Vagina (tissue), 2 donors: ENCODE measurements around the gene PDE8A. TPM values are rescaled to one million over a fixed set of nuclear protein-coding genes. Genes with fewer than 3 reads are reported as not detected.

Source experiments
- DNase-seq, 2 donors: peaks; one replicate each; pipeline ENCODE4 v3.0.0-alpha.2; 2017; ENCODE audit errors: extremely low spot score in 2 of 2
- H3K27ac ChIP-seq: fragments of 200-600 bp; sonication (generic); one replicate; pipeline ENCODE4 v1.5.1; 2019
- H3K27me3 ChIP-seq: fragments of 200-600 bp; sonication (generic); one replicate; pipeline ENCODE4 v1.5.1; 2019
- H3K36me3 ChIP-seq, 2 donors: fragments of 200-600 bp; sonication (generic); one replicate each; pipeline ENCODE4 v1.5.1; 2017 to 2019
- H3K4me1 ChIP-seq: fragments of 200-600 bp; sonication (generic); one replicate; pipeline ENCODE4 v1.5.1; 2019
- H3K4me3 ChIP-seq, 2 donors: fragments of 200-600 bp; sonication (generic); 1 replicate in 1 of 2; 2 replicates in 1 of 2; pipeline ENCODE4 v1.5.1; 2016 to 2019
- H3K9me3 ChIP-seq: fragments of 200-600 bp; sonication (generic); one replicate; pipeline ENCODE4 v1.5.1; 2019
- POLR2A ChIP-seq, 2 donors: fragments of 450-650 bp; IDR thresholded peaks; one replicate each; pipeline ENCODE4 v1.6.1; 2017; ENCODE audit warnings: antibody characterized with exemption in 2 of 2, mild to moderate bottlenecking in 2 of 2, moderate library complexity in 2 of 2
- POLR2AphosphoS5 ChIP-seq, 2 donors: sonication (generic); formaldehyde crosslinking; IDR thresholded peaks; one replicate each; pipeline ENCODE4 v1.9.0; 2017; ENCODE audit warnings: antibody characterized with exemption in 2 of 2, mild to moderate bottlenecking in 2 of 2, low read depth in 1 of 2; ENCODE audit not compliant: insufficient read depth in 1 of 2
- intact Hi-C: fragments of 100-400 bp; cut with DNase I; formaldehyde crosslinking; loops from one replicate; pipeline ENCODE4 v1.15.1; 2023
- total RNA-seq: library from RNA; depleted of rRNA; stranded (reverse); fragments of >200 nt; gene quantifications from one replicate; pipeline ENCODE4 v1.2.3, GENCODE V29; 2016
- TF ChIP-seq, protein P1 (sequence below), 3 experiments: fragments of 450-650 bp in 2 of 3; fragments of 200-600 bp in 1 of 3; sonication (generic) in 1 of 3; IDR thresholded peaks; one replicate each; pipeline ENCODE4 v1.5.1; 2017 to 2019; ENCODE audit warnings: antibody characterized with exemption in 3 of 3, mild to moderate bottlenecking in 2 of 3, moderate library complexity in 2 of 3

PDE8A gene
- total RNA-seq, 1 donor from 2014 or later = 33.9 TPM

DNA sequence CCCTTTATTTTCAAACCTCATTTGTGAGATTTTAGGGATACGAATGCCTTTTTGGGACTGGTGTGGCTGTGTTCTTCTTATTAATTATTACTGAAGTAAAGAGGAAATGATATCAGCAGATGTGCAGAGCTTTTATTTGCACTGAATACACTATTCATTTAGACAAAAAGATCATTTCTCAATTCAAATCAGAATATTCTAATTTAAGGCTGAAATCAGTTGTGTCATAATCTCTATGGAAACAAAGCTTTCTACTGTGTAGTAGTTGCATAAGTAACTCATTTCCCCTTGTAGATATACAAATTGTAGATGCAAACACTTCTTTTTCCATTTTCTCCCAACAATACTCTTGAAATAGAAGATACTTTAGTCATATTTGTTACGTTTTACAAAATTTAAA lies 56.0 kb downstream of the PDE8A start:
- intact Hi-C loops = no loop called here
- no peak for DNase-seq
- TF ChIP-seq, protein P1, sequence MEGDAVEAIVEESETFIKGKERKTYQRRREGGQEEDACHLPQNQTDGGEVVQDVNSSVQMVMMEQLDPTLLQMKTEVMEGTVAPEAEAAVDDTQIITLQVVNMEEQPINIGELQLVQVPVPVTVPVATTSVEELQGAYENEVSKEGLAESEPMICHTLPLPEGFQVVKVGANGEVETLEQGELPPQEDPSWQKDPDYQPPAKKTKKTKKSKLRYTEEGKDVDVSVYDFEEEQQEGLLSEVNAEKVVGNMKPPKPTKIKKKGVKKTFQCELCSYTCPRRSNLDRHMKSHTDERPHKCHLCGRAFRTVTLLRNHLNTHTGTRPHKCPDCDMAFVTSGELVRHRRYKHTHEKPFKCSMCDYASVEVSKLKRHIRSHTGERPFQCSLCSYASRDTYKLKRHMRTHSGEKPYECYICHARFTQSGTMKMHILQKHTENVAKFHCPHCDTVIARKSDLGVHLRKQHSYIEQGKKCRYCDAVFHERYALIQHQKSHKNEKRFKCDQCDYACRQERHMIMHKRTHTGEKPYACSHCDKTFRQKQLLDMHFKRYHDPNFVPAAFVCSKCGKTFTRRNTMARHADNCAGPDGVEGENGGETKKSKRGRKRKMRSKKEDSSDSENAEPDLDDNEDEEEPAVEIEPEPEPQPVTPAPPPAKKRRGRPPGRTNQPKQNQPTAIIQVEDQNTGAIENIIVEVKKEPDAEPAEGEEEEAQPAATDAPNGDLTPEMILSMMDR (IDR thresholded peaks at IDR 0.05) = no peak
- TF ChIP-seq POLR2A (IDR thresholded peaks at IDR 0.05) (no peak), POLR2AphosphoS5 (IDR thresholded peaks at IDR 0.05; ENCODE audit: insufficient read depth in 1 of 2, low read depth in 1 of 2) (no peak)
- Histone ChIP-seq H3K36me3 (no peaks in the 10 kb centered on the region), H3K27me3 (no peaks in the 10 kb centered on the region), H3K9me3 (no peaks in the 10 kb centered on the region), H3K27ac (no peak overlapping the region), H3K4me3 (no peak overlapping the region), H3K4me1 (peaks cover 19% of the 10 kb centered on the region)

DNA sequence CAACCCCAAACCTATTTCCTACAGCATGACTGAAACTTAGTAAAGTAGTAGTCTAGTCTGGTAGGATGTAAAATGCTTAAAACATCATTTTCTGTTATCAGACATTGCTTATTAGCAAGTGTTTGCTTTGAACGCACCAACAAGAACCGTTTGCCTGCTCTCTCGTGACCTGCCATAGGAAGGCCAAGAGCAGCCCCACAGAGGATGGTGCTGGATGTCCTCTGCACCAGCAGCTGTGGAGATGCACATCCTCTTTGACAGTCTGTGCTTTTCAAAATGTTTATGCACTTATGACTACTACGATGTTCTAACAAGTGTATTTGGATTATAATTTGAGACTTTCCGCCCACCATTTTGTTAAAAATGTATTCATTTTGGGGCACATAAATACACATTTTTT lies 59.6 kb downstream of the PDE8A start:
- Histone ChIP-seq H3K27ac (no peak overlapping the region), H3K4me3 (no peak overlapping the region), H3K27me3 (no peaks in the 10 kb centered on the region), H3K36me3 (no peaks in the 10 kb centered on the region), H3K4me1 (peaks cover 8% of the 10 kb centered on the region), H3K9me3 (no peaks in the 10 kb centered on the region)
- intact Hi-C loops = no loop called here
- TF ChIP-seq, protein P1 (IDR thresholded peaks at IDR 0.05) = no peak
- no peak for TF ChIP-seq POLR2AphosphoS5 (IDR thresholded peaks at IDR 0.05; ENCODE audit: insufficient read depth in 1 of 2, low read depth in 1 of 2)
- no peak for TF ChIP-seq POLR2A (IDR thresholded peaks at IDR 0.05)
- DNase-seq = no peak

DNA sequence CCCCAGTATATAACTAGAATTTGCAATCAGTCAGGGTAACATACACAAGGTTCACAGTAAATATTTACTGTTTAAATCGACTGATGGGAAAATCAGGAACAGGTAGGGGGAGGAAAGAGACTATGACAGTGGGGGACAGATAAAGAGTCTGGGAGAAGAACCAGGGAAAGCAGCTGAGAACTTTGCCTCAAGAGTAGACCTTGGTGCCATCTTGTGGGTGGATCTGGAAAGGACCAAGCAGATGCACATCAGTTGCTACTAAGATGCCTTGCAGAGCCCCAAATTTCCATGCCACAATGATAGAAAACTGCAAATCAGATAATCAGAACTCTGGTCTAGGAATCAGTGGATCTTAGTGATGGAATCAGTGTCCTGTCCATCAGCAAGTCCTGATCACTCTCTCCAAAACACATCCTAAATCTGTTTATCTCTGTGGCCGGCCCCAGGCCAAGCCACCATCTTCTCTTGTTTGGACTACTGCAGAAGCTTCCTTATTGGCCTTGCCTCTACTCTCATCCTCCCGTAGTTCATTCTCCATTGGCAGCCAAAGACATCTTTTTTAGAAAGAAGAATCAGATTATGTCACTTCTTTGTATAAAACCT lies 62.7 kb downstream of the PDE8A start:
- H3K27ac ChIP-seq = no peak overlapping the region
- H3K9me3 ChIP-seq = no peaks in the 10 kb centered on the region
- no peak for DNase-seq
- no peaks in the 10 kb centered on the region for H3K36me3 ChIP-seq
- no peak overlapping the region for H3K4me3 ChIP-seq
- intact Hi-C loops = loop anchor here (2.0 kb wide), 1 partner anchor 88 kb away; no protein-coding TSS in a partner anchor
- TF ChIP-seq POLR2A (IDR thresholded peaks at IDR 0.05) (no peak), POLR2AphosphoS5 (IDR thresholded peaks at IDR 0.05; ENCODE audit: insufficient read depth in 1 of 2, low read depth in 1 of 2) (peak in 1 of 2 donors; percentile 41)
- TF ChIP-seq, protein P1 (IDR thresholded peaks at IDR 0.05) = peak; percentile 57 to 74 (median 67)
- no peaks in the 10 kb centered on the region for H3K27me3 ChIP-seq
- peaks cover 8% of the 10 kb centered on the region for H3K4me1 ChIP-seq

DNA sequence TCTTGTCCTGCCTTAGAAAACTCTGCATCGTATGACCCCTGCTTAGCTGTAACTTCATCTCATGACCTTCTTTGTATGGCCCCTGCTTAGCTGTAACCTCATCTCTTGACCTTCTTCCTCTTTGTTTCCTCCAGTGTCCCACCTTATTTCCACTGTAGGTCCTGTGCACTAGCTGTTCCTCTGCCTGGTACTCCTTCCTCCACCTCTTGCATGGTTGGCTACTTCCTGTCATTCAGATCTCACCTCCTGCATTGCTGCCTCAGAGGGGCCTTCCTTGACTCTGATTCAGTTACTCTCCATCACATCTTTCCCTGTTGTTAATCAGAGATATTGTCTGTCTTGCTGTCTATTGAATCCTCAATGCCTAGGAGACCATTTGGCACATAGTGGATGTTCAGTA lies 63.2 kb downstream of the PDE8A start:
- H3K36me3 ChIP-seq = no peaks in the 10 kb centered on the region
- H3K4me1 ChIP-seq = peaks cover 8% of the 10 kb centered on the region
- no peaks in the 10 kb centered on the region for H3K27me3 ChIP-seq
- no peaks in the 10 kb centered on the region for H3K9me3 ChIP-seq
- H3K4me3 ChIP-seq = no peak overlapping the region
- TF ChIP-seq POLR2A (IDR thresholded peaks at IDR 0.05) (no peak), POLR2AphosphoS5 (IDR thresholded peaks at IDR 0.05; ENCODE audit: insufficient read depth in 1 of 2, low read depth in 1 of 2) (no peak)
- TF ChIP-seq, protein P1 (IDR thresholded peaks at IDR 0.05) = no peak
- no peak overlapping the region for H3K27ac ChIP-seq
- intact Hi-C loops = loop anchor here (2.0 kb wide), 1 partner anchor 88 kb away; no protein-coding TSS in a partner anchor
- DNase-seq = no peak

DNA sequence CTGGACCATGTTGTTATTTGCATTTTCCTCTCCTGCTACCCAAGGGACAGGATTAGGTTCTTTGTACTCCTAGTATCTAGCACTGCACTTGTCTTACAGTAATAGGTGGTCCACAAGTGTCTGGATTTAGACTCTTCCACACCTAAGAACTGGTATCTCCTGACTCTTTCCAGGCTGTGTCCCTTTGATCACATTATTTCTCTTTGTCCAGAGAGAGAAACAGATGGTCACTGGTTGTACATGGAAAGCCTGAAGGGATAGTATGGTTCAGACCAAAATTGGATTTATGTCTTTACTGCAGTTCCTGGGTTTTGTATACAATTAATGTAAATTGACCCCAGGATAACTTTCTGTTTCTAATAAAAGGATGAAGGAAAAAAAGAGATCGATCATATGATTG lies 64.0 kb downstream of the PDE8A start:
- peaks cover 8% of the 10 kb centered on the region for H3K4me1 ChIP-seq
- intact Hi-C loops = loop anchor here (2.0 kb wide), 1 partner anchor 89 kb away; no protein-coding TSS in a partner anchor

More for the DNA sequence above, 64.0 kb downstream of the PDE8A start:
- TF ChIP-seq POLR2A (IDR thresholded peaks at IDR 0.05) = no peak
- TF ChIP-seq POLR2AphosphoS5 (IDR thresholded peaks at IDR 0.05; ENCODE audit: insufficient read depth in 1 of 2, low read depth in 1 of 2) = no peak
- TF ChIP-seq, protein P1 (IDR thresholded peaks at IDR 0.05) = no peak
- H3K36me3 ChIP-seq = no peaks in the 10 kb centered on the region
- no peak overlapping the region for H3K4me3 ChIP-seq
- H3K27ac ChIP-seq = no peak overlapping the region
- no peak for DNase-seq
- no peaks in the 10 kb centered on the region for H3K27me3 ChIP-seq
- no peaks in the 10 kb centered on the region for H3K9me3 ChIP-seq
